Esophagus squamous epithelium (tissue), 4 donors: ENCODE results near the gene MYZAP.

Source experiments
- POLR2A ChIP-seq, 4 donors: fragments of 450-650 bp; IDR thresholded peaks; one replicate each; pipeline ENCODE4 v1.6.1; 2017; ENCODE audit warnings: antibody characterized with exemption in 4 of 4, mild to moderate bottlenecking in 4 of 4, moderate library complexity in 3 of 4
- TF ChIP-seq, protein P1 (sequence below), 6 experiments: fragments of 450-650 bp in 4 of 6; fragments of 200-600 bp in 2 of 6; sonication (generic) in 2 of 6; IDR thresholded peaks; one replicate each; pipeline ENCODE4 v1.5.1; 2016 to 2019; ENCODE audit warnings: antibody characterized with exemption in 6 of 6, mild to moderate bottlenecking in 4 of 6, moderate library complexity in 4 of 6

DNA sequence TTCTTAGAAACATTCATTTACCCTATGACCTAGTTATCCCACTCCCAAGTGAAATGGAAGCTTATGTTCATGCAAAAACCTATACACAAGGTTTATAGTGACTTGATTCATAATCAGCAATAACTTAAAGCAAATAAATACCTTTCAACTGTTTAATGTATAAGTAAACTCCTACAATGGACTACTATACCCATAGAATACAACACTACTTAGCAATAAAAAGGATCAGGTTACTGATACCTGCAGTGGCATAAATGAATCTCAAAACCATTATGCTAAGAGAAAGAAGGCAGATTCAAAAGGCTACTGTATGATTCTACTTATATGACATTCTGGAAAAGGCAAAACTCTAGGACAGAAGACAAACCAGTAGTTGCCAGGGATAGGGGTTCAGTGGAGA lies 106.5 kb downstream of the MYZAP start:
- TF ChIP-seq, protein P1, sequence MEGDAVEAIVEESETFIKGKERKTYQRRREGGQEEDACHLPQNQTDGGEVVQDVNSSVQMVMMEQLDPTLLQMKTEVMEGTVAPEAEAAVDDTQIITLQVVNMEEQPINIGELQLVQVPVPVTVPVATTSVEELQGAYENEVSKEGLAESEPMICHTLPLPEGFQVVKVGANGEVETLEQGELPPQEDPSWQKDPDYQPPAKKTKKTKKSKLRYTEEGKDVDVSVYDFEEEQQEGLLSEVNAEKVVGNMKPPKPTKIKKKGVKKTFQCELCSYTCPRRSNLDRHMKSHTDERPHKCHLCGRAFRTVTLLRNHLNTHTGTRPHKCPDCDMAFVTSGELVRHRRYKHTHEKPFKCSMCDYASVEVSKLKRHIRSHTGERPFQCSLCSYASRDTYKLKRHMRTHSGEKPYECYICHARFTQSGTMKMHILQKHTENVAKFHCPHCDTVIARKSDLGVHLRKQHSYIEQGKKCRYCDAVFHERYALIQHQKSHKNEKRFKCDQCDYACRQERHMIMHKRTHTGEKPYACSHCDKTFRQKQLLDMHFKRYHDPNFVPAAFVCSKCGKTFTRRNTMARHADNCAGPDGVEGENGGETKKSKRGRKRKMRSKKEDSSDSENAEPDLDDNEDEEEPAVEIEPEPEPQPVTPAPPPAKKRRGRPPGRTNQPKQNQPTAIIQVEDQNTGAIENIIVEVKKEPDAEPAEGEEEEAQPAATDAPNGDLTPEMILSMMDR (IDR thresholded peaks at IDR 0.05): no peak
- no peak for TF ChIP-seq POLR2A (IDR thresholded peaks at IDR 0.05)
